HS-5 (cell line): ENCODE measurements around the gene OSGIN1.
A peak's percentile ranks its signal among the peaks of the same experiment; 100 is the strongest.

Experiments used
- DNase-seq: peaks from one replicate; pipeline ENCODE4 v3.0.0-alpha.2; 2012; ENCODE audit warnings: low read depth

OSGIN1 gene

DNA sequence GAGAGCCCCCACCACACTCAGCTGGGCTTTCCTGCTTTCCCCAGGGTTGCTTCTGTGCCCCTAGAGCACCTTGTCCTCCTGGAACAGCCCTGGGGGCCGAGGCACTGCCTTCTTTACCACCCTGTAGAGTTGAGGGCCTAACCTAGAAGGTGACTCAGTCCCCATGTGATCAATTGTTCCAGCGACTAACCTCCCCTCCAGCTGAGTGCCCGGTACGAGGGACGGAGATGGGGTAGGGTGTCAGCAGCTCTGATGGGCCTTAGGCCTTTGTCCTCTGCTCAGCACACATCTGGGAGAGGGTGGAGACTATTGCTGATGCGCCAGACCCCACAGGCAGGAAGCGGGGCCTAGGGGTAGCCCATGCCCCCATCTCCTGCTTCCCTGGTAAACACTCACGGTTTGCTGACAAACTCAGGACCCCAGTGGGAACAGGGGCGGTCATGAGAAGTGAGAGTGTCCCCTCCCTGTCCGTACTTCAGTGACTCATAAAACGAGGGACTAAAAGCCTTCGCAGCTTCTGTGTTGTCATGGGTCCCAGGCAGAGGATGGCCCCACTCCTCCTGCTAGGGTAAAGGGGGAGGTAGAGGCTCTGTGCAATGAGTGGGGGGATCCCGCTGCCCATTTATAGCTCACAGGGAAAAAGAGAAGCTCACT lies 48.1 kb downstream of the OSGIN1 start:
- no peak for DNase-seq

DNA sequence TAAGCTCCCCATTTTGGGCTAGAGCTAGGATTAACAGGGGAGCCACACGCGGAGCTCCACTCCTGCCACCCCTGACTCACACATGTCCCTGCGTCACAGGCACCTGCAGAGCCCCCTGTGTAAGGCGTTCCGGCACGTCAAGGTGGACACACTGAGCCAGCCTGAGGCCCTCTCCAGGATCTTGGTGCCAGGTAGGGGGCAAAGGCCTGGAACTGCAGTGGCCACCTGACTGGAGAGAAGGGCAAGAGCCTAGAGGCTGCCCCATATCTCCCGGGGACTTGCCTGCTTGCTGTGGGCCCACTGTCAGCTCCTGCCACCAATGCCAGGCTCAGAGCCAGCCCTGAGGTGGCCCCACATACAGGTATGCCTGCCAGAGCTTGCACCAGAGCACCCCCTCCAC lies 48.7 kb downstream of the OSGIN1 start:
- DNase-seq: no peak

DNA sequence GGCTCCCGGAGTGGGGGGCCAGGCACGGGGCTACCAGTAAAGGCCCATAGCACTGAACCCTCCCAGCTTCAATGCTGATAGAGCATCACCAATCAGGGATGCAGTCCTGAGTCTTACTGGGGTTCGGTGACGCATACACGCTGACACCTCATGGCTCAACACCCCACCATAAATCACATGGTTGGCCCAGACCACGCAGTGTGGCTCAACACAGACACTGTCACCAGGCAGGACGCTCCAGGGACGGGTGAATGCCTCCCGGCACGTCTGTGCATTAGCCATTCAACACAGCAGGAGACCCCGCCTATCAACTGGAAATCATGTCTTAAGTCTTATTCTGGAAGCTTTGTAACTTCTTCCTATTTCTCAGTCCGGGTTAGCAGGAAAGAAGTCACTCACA lies 50.0 kb downstream of the OSGIN1 start:
- no peak for DNase-seq

DNA sequence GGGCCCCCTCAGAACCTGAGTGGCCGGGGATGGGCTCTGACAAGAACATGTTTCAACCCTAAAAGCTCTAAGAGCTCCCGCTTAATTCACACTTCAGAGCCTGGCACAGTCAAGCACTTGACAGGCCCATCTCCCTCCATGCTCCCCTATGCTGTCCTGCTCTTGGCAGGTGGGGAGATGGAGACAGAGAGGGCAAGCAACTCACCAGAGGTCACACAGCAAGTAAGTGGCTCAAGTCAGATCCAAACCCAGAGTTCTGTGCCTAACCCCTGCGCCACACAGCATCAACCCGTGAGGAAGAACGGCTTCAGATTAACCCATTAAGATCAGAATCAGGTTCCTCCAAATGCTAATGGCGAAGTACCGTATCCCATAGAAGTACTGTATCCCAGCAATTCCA lies 51.4 kb downstream of the OSGIN1 start:
- DNase-seq: no peak

DNA sequence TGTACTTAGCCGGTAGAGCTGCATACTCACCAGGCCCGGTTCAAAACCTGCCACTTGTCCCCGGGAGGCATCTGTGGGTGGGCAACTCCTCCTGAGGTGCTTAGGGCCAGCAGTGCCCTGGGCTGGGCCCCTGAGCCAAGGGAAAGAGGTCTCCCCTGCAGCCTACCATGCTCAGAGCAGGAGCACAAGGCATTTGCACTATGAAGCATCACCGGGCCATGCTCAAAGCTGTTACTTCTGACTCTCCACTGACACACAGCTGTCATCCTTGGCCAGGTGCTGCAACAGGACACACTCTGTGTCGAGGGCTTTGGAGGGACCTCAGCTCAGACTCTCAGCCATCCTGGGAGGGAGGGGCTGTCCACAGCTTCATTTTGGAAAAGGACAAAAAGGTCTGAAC lies 52.4 kb downstream of the OSGIN1 start:
- DNase-seq: no peak

DNA sequence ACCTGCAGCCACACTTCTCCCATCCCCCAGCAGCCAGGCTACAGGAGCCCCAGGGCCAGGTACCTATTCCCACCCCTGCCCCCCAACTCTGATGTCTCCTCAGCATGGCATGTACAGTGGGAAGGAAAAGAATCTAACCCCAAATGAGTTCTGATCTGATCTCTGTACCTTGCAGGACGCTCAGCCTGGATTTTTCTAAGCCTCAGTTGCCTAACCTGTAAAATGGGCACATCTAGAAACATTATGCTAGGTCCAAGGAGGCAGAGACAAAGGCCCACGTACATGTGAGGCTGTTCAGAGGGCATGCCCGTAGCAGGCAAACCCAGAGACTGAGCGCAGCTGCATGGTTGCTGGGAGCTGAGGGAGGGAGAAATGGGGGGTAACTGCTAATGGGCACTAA lies 54.5 kb downstream of the OSGIN1 start:
- DNase-seq: no peak

DNA sequence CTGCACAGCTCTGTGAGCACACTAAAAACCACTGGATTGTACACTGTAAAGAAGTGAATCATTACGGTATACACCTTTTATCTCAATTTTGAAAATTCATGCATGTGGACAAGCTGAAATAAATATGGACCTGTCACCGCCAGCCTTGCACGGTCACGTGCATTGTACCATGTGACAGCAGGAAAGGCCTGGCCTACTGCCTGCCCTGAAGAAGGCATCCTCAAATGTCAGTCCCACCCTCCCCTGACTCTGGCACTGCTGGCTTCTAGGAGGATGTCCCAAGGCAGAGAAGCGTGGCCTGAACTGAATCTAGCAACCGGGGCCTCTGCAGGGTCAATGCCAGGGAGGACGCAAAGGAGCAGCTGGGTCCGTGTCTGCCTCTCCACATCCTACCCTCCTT lies 54.9 kb downstream of the OSGIN1 start:
- no peak for DNase-seq

DNA sequence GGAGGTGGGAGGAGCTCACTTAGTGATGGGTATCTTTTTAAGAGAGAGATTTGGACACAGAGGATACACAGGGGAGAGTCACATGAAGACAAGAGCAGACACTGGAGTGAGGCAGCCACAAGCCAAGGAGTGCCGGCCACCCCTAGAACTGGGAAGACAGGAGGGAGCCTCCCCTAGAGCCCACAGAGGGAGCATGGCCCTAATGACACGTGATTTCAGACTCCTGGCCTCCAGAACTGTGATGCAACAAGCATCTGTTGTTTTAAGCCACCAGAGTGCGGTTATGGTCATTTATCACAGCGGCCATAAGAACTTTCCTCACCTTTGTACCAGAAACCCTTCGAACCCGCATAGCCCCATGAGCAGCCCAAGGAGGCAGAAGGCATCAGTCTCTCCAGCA lies 56.2 kb downstream of the OSGIN1 start:
- DNase-seq: no peak

DNA sequence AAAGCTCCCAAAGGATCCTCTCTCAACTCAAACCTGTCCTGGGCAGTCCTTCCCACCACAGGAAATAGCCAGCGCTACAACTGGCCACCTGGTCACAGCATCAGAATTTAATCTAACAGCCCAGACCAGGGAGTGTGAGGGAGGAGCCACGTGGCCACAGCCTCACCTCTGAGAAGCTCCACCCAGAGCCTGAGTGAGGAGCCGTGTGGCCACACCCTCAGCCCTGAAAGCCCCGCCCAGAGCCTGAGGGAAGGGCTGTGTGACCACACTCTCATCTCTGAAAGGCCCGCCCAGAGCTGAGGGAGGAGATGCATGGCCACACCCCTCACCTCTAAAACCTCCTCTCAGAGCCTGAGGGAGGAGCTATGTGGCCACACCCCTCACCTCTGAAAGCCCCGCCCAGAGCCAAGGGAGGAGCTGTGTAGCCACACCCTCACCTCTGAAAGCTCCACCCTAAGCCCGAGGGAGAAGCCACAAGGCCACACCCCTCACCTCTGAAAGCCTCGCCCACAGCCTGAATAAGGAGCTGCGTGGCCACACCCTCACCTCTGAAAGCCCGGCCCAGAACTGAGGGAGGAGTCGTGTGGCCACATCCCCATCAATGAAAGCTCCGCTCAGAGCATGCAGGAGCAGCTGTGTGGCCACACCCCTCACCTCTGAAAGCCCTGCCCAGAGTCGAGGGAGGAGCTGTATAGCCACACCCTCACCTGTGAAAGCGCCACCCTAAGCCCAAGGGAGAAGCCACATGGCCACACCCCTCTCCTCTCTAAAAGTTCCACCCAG lies 60.9 kb downstream of the OSGIN1 start:
- peak; percentile 29 for DNase-seq

DNA sequence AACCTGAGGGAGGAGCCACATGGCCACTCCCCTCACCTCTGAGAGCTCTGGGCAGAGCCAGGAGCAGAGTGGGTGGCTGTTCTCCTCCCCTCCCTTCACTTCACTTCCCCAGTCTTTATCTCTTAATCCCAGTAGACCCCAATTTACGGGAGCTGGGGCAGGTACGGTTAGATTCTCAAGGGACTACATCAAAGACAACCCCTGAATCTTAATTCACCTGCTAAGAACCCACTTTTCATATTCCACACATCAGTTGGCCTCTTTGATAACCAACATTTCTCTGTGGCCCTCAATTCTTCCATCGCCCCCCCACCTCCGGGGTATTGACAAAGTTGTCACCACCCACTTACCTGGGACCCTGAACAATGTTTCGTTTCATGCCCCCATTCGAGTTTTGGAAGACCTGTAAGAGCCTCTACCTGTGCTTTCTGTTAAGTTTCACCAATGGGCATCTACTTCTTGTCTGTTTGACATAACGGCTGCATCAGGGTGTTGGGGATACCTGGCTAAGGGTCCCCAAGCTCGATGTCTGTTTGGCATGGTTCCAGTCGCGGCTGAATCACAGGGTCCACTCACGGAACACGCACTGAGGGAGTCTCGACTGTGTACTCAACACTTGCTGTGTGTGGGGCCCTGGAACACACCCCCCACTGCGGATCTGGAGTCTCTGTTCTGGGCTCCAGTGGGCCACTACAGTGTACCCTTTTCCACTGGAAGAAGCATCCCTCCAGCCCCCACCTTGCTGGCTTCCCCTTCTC lies 61.7 kb downstream of the OSGIN1 start:
- DNase-seq: no peak

DNA sequence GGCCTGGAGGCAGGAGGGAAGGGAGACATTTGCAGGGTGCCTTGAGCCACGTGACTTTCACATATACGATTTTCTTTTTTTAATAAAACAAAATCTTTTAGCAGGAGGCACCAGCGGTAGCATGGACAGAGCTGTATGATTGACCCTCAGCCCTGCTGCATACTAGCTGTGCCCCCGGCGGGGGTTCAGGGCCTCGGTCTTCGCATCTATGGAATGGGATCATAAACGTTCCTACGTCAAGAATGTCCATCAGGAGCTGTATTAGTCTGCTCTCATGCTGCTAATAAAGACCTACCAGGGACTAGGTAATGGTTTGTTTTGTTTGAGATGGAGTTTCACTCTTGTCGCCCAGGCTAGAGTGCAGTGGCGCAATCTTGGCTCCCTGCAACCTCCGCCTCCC lies 62.4 kb downstream of the OSGIN1 start:
- DNase-seq: no peak
